Measurements from ENCODE around the gene CLDN6. TPM values are rescaled to one million over a fixed set of nuclear protein-coding genes. Genes with fewer than 3 reads are reported as not detected.

Gene CLDN6
- total and polyA plus RNA-seq, 9 of the 15 experiments (the other 6 are each of a cell fraction or from before 2014, with no cell fraction given) = 0.22 to 0.75 (median 0.38) TPM; not detected in 3

DNA sequence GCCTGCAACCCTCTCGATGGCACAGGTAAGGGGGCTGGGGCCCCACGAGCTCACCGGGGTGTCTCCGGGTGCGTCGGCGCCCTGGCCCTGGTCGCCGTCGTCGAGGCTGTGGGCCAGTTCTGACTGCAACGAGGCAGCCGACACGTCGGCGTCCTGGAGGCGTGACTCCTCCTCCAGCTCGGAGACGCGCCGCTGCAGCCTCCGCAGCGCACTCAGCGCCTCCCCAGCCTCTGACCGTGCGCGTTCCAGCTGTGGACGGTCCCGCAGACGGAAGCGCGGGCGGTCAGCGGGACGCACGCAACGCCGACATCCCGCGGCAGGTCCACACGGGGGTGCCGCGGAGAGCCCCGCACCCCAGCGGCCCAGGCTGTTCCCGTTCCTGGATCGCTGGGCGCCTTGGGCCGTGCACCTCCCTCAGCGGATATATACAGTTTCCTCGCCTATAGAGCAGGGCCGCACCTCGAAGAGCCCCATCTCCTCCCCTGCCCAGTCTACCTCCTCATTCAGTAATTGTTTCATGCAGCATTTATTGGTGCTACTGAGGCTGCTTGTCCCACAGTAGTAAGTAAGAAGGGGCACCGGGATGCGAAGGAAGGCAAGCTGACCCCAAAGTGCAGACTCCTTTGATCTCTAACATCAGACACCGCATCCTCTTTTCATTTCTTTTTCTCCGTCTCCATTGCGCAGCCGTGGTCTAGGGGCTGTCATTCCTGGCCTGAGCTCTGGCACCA is 11.7 kb upstream of the CLDN6 start (continued):
- TF ChIP-seq, protein P1, sequence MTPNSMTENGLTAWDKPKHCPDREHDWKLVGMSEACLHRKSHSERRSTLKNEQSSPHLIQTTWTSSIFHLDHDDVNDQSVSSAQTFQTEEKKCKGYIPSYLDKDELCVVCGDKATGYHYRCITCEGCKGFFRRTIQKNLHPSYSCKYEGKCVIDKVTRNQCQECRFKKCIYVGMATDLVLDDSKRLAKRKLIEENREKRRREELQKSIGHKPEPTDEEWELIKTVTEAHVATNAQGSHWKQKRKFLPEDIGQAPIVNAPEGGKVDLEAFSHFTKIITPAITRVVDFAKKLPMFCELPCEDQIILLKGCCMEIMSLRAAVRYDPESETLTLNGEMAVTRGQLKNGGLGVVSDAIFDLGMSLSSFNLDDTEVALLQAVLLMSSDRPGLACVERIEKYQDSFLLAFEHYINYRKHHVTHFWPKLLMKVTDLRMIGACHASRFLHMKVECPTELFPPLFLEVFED (CRISPR knock-in tag; conservative IDR thresholded peaks at IDR 0.05) = no peak
- TF ChIP-seq, protein P2, sequence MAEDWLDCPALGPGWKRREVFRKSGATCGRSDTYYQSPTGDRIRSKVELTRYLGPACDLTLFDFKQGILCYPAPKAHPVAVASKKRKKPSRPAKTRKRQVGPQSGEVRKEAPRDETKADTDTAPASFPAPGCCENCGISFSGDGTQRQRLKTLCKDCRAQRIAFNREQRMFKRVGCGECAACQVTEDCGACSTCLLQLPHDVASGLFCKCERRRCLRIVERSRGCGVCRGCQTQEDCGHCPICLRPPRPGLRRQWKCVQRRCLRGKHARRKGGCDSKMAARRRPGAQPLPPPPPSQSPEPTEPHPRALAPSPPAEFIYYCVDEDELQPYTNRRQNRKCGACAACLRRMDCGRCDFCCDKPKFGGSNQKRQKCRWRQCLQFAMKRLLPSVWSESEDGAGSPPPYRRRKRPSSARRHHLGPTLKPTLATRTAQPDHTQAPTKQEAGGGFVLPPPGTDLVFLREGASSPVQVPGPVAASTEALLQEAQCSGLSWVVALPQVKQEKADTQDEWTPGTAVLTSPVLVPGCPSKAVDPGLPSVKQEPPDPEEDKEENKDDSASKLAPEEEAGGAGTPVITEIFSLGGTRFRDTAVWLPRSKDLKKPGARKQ (CRISPR knock-in tag; IDR thresholded peaks at IDR 0.05) = no peak

DNA sequence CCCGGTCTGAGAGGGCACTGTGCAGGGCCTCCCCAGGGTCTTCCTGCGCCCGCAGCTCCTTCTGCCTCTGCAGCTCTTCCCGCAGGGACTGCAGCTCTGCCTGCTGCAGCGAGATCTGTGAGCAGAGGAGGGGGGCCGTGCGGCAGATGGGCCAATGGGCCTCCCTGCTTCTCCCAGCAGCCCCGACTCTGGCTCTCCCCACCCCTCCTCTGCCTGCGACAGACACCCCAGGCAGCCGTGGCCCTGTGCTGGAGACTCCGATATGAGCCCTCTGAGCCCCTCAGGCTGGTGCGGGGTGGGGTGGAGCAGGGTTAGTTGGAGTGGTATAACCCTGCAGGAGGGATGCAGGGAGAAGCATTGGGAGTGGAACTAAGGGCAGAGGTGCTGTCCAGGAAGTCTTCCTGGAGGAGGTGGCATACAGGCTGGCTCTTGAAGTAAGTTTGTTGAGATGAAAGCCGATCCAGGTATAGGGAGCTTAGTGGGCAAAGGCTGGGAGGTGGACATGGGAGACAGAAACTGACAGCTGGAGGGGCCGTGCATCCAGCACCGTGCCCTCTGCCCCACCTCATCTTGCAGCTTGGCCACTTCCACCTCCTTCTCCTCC is 10.8 kb upstream of the CLDN6 start:
- POLR2A ChIA-PET = interaction anchor here (0.6 to 1.8 kb wide), 8 partner anchors 21 to 121 kb away, joined by 3 to 6 read pairs (median 3); no protein-coding TSS in a partner anchor
- H3K4me1 ChIP-seq (replicated peaks in 1 of 2; ENCODE audit: control insufficient read depth in 2 of 2, insufficient read depth in 2 of 2, low read length in 2 of 2) = peaks cover 15 to 67% of the 10 kb centered on the region in 2 experiments
- ATAC-seq (no peak), FAIRE-seq (no peak), DNase-seq (ENCODE audit: extremely low read depth in 1 of 4, low spot score in 3 of 4) (peak in 1 of 4 experiments; percentile 18)
- no TSS peak for BruUV-seq (replicated peaks)
- H3K4me3 ChIP-seq = no peak overlapping the region; the same call in 1 of the 2 replicates
- H3K27ac ChIP-seq (ENCODE audit: extremely low read depth, low read depth, low read length) = no peak overlapping the region
- H3K4me2 ChIP-seq (ENCODE audit: insufficient read depth, low read length) = peak overlapping the region; percentile 67
- peaks cover 8% of the 10 kb centered on the region; the same call in 2 of the 3 replicates for H3K79me2 ChIP-seq (ENCODE audit: control insufficient read depth, insufficient read depth, low read length)
- CTCF ChIA-PET (ENCODE audit: low intra/inter-chr PET ratio) = interaction anchor here (0.7 kb wide), 1 partner anchor 25 kb away, joined by 3 read pairs; no protein-coding TSS in a partner anchor
- no peaks in the 10 kb centered on the region for H3K9me1 ChIP-seq (ENCODE audit: control insufficient read depth, insufficient read depth, low read length)
- H4K20me1 ChIP-seq (replicated peaks; ENCODE audit: control insufficient read depth, insufficient read depth, low read length) = 0 out of 2 replicates have a peak, but pooled peaks cover 3% of the 10 kb centered on the region
- H3K9ac ChIP-seq (ENCODE audit: insufficient read depth in 1 of 2, low read depth in 2 of 2, low read length in 2 of 2) = peak overlapping the region; percentile 40 to 89; a peak in 3 of 4 replicates
- peaks cover 17 to 45% of the 10 kb centered on the region in 2 experiments; a peak in 4 of 5 replicates for H3K27me3 ChIP-seq (ENCODE audit: control insufficient read depth in 2 of 2, insufficient read depth in 2 of 2, low read length in 2 of 2)
- H3K36me3 ChIP-seq (ENCODE audit: control insufficient read depth, insufficient read depth, low read length) = peaks cover 24% of the 10 kb centered on the region; the same call in 2 of the 3 replicates
- H2AFZ ChIP-seq (ENCODE audit: low read depth, low read length) = peak overlapping the region; percentile 71; the same call in 1 of the 2 replicates
- 31% methylated on average over 15 of the region's 15 CpGs for WGBS (ENCODE audit: insufficient coverage, low coverage, missing lambda C conversion rate)
- intact Hi-C loops (cut with micrococcal nuclease) (loop anchor here (1.0 to 10.0 kb wide), 2 partner anchors 26 to 64 kb away; partner anchors contain the start of genes KREMEN2 and PAQR4), in situ Hi-C loops (cut with MboI) (no loop called here)
- no peaks in the 10 kb centered on the region for H3K9me3 ChIP-seq (replicated peaks; ENCODE audit: control insufficient read depth, insufficient read depth, low read depth, low read length)
- TF ChIP-seq MEF2A (IDR thresholded peaks at IDR 0.05; ENCODE audit: control insufficient read depth, low read depth, low read length) (no peak), RAD21 (CRISPR knock-in tag; conservative IDR thresholded peaks at IDR 0.05 in 1 of 2, IDR thresholded peaks at IDR 0.05 in 1 of 2) (no peak), ZFP36 (IDR thresholded peaks at IDR 0.05; ENCODE audit: low read depth, low read length, partially characterized antibody) (peak; percentile 99), ZNF436 (CRISPR knock-in tag; IDR thresholded peaks at IDR 0.05) (peak; percentile 90), BRCA1 (IDR thresholded peaks at IDR 0.05) (no peak), BRCA1 (CRISPR knock-in tag; IDR thresholded peaks at IDR 0.05) (no peak), ARHGAP35 (IDR thresholded peaks at IDR 0.05; ENCODE audit: partially characterized antibody) (no peak), POLR2A (conservative IDR thresholded peaks at IDR 0.05) (peak; percentile 13; the same call in 1 of the 2 replicates), KLF13 (tag; IDR thresholded peaks at IDR 0.05; ENCODE audit: borderline replicate concordance, low read depth) (no peak), PPARD (CRISPR knock-in tag; IDR thresholded peaks at IDR 0.05) (no peak), KDM5B (IDR thresholded peaks at IDR 0.05; ENCODE audit: insufficient replicate concordance, low read depth, low read length) (no peak), SMARCA5 (IDR thresholded peaks at IDR 0.05) (peak; percentile 73; the same call in 1 of the 2 replicates), DACH1 (IDR thresholded peaks at IDR 0.05; ENCODE audit: partially characterized antibody) (no peak), ZNF224 (CRISPR knock-in tag; IDR thresholded peaks at IDR 0.05) (no peak), C11orf30 (IDR thresholded peaks at IDR 0.05; ENCODE audit: low read depth) (no peak), ZNF311 (CRISPR knock-in tag; IDR thresholded peaks at IDR 0.05) (no peak)

Data from K562 (cell line).